T-helper 2 cell treated with Interferon-gamma antibody and Interleukin-4, amounts not matched to agents 5 μg/mL and 100 μg/mL, for 36 hours (primary cell): ENCODE data around the gene RCAN1.

Experiments used
- DNase-seq: peaks from one replicate; pipeline ENCODE4 v3.0.0; 2021; ENCODE audit warnings: low spot score
- H3K27ac Mint-ChIP-seq: one replicate; pipeline ENCODE4 v1.8.0; 2021; ENCODE audit warnings: mild to moderate bottlenecking, mixed read lengths
- H3K27me3 Mint-ChIP-seq: one replicate; pipeline ENCODE4 v1.8.0; 2021; ENCODE audit warnings: low read depth, mixed read lengths
- H3K36me3 Mint-ChIP-seq: one replicate; pipeline ENCODE4 v1.8.0; 2021; ENCODE audit warnings: low read depth, mixed read lengths
- H3K4me1 Mint-ChIP-seq: one replicate; pipeline ENCODE4 v1.8.0; 2021; ENCODE audit warnings: low read depth, mixed read lengths
- H3K4me3 Mint-ChIP-seq: one replicate; pipeline ENCODE4 v1.8.0; 2022; ENCODE audit warnings: mild to moderate bottlenecking, moderate library complexity, mixed read lengths
- H3K9me3 Mint-ChIP-seq: one replicate; pipeline ENCODE4 v1.8.0; 2021; ENCODE audit warnings: mixed read lengths

The RCAN1 gene

DNA sequence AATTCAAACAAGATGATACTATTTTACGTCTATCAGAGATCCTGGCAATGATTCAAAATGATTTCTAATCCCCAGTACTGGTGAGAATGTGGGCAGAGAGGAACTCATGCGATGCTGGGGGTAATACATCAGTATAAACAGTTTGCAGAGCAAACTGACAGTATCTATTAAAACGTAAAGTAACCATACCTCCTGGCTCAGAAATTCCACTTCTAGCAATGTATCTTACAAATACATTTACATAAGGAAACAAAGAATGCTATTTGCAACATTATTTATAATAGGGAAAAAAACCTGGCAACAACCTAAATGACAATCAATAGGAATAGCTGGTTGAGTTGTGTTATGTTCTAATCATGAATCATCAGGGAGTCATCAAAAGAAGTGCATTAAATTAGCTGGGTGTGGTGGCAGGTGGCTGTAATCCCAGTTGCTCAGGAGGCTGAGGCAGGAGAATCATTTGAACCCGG is 15.9 kb downstream of the RCAN1 start:
- no peaks in the 10 kb centered on the region for H3K36me3 Mint-ChIP-seq
- DNase-seq = no peak
- no peaks in the 10 kb centered on the region for H3K9me3 Mint-ChIP-seq
- H3K27me3 Mint-ChIP-seq = no peaks in the 10 kb centered on the region
- no peak overlapping the region for H3K4me3 Mint-ChIP-seq
- no peaks in the 10 kb centered on the region for H3K4me1 Mint-ChIP-seq
- H3K27ac Mint-ChIP-seq = no peak overlapping the region

DNA sequence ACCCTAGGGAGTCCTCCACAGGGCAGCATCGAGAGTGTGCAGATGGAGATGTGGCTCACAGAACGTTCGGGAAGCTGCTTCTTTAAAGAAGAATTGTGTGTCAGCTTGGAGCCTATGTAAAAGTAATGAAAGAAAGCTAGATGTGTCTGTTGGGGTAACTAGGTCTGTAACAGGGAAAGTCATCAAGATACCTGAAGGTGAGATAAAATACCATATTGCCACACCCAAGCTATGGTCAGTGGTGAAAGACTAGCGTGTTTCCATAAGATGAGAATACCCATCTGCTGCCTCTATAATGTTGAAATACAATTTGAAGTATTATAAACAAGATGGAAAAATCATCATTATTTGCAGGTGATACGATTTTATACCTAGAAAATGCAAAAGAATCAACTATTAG is 17.5 kb downstream of the RCAN1 start:
- no peak for DNase-seq
- no peaks in the 10 kb centered on the region for H3K4me1 Mint-ChIP-seq
- no peak overlapping the region for H3K4me3 Mint-ChIP-seq
- H3K9me3 Mint-ChIP-seq = no peaks in the 10 kb centered on the region
- no peaks in the 10 kb centered on the region for H3K27me3 Mint-ChIP-seq
- H3K36me3 Mint-ChIP-seq = no peaks in the 10 kb centered on the region
- no peak overlapping the region for H3K27ac Mint-ChIP-seq

DNA sequence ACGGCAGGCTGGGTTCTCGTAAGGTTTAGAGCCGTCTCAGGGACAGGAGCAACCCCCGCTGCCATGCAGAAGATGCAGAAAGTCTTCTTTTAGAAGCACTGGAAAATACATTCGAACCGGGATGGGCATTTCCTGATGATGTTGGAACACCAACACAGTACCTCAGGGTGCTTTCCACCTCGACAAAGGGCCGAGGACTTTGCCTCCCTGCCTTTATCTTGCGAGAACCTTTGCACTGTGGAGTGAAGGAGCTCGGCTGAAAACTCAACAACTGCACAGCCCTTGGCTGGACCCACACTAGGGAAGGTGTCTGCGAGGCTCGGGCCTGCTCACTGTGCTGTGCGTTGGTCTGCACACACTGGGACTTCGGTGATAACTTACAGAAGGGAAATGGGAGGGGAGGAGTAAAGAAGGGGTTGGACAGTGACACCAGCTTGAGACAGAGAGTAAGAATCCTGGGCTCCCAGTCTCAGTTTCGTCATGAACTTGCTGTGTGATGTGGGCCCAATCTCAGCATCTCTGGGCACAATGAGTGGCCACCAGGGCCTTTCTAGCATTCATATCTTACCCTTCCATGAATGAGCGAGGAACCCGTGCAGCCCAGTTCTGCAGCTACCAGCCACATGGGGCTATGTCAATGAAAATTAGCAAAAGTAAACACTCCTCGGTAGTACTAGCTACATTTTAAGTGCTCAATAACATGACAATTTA is 18.2 kb downstream of the RCAN1 start:
- DNase-seq = no peak
- H3K36me3 Mint-ChIP-seq = no peaks in the 10 kb centered on the region
- no peak overlapping the region for H3K4me3 Mint-ChIP-seq
- H3K9me3 Mint-ChIP-seq = no peaks in the 10 kb centered on the region
- no peaks in the 10 kb centered on the region for H3K27me3 Mint-ChIP-seq
- no peaks in the 10 kb centered on the region for H3K4me1 Mint-ChIP-seq
- no peak overlapping the region for H3K27ac Mint-ChIP-seq

DNA sequence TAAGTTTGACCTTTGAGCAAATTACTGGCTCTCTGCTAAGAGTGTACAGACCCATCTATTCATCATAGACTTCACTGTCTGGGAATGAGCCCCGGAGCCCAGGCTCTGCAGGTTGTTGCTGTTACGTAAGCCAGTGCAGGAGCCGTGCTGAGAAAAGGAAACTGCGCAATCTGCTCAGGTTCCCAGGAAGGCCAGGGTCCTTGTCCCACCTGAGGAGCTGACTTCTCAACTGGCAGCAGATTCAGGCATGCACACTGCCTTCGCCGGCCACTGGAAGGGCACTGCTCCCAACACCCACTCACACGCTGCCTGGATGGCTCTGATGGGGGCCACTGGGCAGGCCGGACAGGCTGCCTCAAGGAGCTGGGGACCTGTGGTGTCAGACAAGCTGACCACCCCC is 19.5 kb downstream of the RCAN1 start:
- Mint-ChIP-seq H3K9me3 (no peaks in the 10 kb centered on the region), H3K36me3 (no peaks in the 10 kb centered on the region), H3K4me3 (no peak overlapping the region), H3K27me3 (no peaks in the 10 kb centered on the region), H3K27ac (no peak overlapping the region), H3K4me1 (no peaks in the 10 kb centered on the region)
- no peak for DNase-seq

DNA sequence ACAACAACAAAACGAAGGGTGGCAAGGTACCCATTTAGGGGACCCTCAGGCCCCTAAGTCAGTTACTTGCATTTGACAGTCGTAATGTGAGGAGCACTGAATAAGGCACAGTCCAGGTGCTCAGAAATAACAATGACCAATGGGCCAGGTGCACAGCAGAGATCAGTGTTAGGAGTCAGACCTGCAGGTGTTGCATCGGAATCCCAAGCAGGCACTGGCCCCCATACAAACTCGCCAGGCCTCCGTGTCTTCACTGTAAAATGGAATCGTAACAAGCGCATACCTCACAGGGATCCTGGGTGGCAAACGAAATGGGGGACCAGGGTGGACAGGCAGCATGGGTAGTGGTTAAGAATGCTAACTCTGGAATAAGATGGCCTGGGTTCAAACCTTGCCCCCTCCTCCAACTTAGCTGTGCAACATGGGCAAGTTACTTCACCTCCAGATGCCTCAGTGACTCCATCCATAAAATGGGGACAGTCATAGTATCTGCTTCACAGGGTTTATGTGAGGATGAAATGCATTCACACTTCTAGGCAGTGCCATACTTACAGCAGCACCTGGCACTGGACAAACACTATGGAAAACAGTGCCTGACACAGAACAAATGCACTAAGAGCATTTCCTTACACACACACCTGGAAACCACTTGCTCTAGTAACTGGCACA is 20.2 kb downstream of the RCAN1 start:
- Mint-ChIP-seq H3K4me1 (peaks cover 3% of the 10 kb centered on the region), H3K27me3 (no peaks in the 10 kb centered on the region), H3K27ac (no peak overlapping the region), H3K4me3 (no peak overlapping the region), H3K36me3 (no peaks in the 10 kb centered on the region), H3K9me3 (no peaks in the 10 kb centered on the region)
- no peak for DNase-seq

DNA sequence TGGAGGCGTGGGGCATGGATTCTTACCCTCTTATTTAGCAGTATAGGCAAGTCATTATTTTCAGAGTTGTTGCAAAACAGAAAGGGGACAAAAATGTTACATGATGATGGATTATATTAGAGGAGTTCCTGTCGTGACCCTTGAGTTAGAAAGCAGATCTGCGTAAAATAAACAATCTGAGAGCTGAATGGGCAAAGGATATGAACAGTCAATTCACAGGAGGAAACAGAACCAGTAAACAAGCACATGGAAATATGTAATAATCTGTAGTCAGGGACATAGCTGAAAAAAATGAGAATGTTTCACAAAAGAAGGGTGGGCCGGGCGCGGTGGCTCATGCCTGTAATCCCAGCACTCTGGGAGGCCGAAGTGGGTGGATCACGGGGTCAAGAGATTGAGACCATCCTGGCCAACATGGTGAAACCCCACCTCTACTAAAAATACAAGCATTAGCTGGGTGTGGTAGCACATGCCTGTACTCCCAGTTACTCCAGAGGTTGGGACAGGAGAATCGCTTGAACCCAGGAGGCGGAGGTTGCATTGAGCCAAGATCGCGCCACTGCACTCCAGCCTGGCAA is 20.9 kb downstream of the RCAN1 start:
- Mint-ChIP-seq H3K9me3 (no peaks in the 10 kb centered on the region), H3K4me1 (peaks cover 3% of the 10 kb centered on the region), H3K27ac (no peak overlapping the region), H3K27me3 (no peaks in the 10 kb centered on the region), H3K36me3 (no peaks in the 10 kb centered on the region), H3K4me3 (no peak overlapping the region)
- no peak for DNase-seq

DNA sequence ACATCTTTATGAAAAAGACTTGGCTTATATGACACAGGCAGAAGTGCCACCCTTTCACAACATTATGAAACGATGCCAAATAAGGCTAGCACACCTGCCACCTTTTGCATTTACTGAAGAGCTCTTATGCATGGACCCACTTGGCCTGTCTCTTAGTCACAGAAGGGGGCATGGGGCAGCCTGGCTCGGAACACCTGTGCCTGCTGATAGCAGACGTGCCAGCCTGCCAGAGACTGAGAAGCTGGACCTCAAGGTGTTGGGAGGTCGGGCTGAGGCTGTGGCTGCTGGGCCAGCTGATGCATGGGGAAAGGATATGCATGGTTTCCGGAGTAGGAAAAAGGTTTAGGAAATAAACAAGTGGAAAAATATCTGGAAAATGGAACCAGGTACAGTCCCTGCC is 21.5 kb downstream of the RCAN1 start:
- no peaks in the 10 kb centered on the region for H3K36me3 Mint-ChIP-seq
- no peaks in the 10 kb centered on the region for H3K9me3 Mint-ChIP-seq
- peaks cover 3% of the 10 kb centered on the region for H3K4me1 Mint-ChIP-seq
- DNase-seq = no peak
- H3K4me3 Mint-ChIP-seq = no peak overlapping the region
- no peaks in the 10 kb centered on the region for H3K27me3 Mint-ChIP-seq
- no peak overlapping the region for H3K27ac Mint-ChIP-seq

DNA sequence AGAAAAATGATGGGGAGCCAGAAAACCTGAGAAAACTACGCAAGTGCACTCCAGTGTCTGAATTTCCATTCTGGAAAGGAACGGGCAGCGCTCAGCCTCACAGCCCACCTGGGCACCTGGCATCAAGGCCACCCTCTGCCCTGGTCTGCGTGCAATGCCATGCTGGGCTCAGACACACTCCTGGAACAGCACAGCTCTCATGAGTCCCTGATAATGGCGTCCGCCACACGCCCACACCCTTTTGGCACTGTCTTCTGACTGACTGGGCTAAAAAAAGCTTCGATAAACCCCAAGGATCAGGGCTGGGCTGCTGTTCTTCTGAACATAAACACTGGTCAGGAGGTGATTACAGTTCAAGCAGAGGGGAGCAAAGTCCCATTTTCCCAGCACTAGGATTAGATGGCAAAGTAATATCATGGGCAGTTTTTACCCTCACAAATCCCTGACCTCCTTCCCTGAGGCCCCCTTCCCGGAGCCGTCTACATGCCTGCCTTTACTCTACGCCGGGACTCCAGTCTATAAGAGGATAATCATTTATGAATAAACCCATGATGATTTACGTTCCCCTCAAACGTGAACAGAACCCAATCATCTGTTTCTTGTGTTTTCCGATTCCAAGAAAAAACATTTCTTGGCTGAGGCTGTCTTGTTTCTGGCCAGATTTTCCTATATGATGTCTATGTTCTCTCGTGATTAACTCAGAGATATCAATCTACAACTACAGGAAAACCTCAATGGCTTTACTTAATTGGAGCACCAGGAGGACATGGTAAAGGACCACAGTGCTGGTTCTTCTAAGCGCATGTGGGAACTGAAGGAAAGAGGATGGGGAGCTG is 22.6 kb downstream of the RCAN1 start:
- Mint-ChIP-seq H3K9me3 (no peaks in the 10 kb centered on the region), H3K4me3 (no peak overlapping the region), H3K27me3 (peaks cover 2% of the 10 kb centered on the region), H3K27ac (no peak overlapping the region), H3K36me3 (no peaks in the 10 kb centered on the region), H3K4me1 (peaks cover 3% of the 10 kb centered on the region)
- DNase-seq = no peak

DNA sequence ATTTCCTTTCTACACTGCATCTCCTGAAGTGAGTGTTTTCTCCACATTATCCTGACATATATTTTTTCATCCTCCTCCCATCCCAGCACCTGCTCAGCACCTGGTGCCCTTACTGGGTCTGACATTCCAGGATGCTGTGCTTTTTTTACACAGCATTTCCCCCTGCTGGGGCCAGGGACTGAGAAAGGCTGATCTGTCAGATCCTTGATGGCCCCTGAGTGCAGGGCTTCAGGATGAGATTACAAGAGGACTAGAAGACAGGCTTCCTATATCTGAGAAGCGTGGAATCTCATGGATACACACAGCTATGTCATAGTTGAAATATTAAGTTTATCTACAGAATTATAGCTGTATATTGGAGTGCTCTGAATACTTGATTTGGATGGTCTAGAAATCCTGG is 24.4 kb downstream of the RCAN1 start:
- Mint-ChIP-seq H3K36me3 (peaks cover 1% of the 10 kb centered on the region), H3K4me1 (peaks cover 3% of the 10 kb centered on the region), H3K27me3 (peaks cover 2% of the 10 kb centered on the region), H3K4me3 (no peak overlapping the region), H3K9me3 (peaks cover 6% of the 10 kb centered on the region), H3K27ac (no peak overlapping the region)
- no peak for DNase-seq

DNA sequence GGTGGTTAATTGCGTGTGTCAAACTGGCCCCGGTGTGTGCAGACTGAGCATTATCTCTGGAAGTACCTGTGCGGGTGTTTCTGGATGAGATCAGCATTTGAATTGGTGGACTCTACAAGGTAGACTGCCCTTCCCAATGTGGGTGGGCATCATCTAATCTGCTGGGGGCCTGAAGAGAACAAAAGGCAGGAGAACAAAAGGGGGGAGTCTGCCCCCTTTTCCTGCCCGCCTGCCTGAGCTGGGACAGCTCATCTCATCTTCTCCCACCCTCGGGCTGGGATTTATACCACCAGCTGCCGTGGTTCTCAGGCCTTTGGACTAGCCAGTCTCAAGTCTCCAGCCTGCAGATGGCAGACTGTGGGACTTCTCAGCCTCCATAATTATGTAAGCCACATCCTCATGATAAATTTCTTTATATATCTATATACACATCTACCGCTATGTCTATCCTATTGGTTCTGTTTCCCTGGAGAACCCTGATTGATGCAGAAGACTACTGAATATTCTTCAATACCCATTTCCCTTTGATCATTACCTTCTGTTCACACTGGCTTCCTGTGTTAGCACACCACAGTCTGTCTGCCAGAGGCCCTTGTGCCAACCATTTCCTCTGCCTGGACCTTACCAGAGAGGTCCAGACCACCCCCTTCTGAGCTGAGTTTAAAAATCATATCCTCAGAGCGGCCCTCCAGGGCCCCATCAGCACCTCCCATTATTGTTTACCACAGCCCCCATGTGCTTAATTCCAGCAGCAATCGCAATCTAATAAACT is 25.2 kb downstream of the RCAN1 start:
- Mint-ChIP-seq H3K27ac (no peak overlapping the region), H3K27me3 (peaks cover 2% of the 10 kb centered on the region), H3K4me3 (no peak overlapping the region), H3K4me1 (peaks cover 3% of the 10 kb centered on the region), H3K9me3 (peaks cover 6% of the 10 kb centered on the region), H3K36me3 (peaks cover 1% of the 10 kb centered on the region)
- no peak for DNase-seq

DNA sequence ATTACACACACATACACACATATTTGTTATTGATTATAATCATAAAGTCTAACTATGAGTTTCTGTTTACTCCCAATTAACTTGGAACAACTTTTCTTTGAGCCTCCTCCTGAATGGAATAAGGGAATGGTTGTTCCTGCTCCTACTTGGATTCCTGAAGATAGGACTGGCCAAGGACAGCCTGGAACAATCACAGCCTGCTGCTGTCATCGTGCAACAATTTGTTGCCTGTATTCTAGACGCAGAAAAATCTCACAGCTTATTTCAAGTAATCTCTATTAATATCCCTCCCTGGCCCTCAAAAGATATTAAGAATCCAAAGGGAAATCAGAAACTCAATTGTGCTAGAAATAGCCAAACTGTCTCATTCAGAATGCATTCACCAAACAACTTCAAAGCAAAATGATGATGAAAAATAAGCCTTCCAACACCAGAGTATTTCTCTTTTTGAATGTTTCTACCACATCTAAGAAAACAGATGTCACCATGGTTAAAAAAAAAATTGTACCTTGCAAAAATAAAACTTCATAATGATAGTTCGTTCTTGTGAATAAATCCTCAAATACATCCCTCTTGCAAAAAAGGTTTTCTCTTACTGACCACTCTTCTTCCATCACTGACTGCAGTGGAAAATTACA is 30.9 kb downstream of the RCAN1 start:
- no peak overlapping the region for H3K4me3 Mint-ChIP-seq
- peaks cover 6% of the 10 kb centered on the region for H3K9me3 Mint-ChIP-seq
- DNase-seq = no peak
- H3K36me3 Mint-ChIP-seq = peaks cover 1% of the 10 kb centered on the region
- peaks cover 8% of the 10 kb centered on the region for H3K4me1 Mint-ChIP-seq
- peaks cover 2% of the 10 kb centered on the region for H3K27me3 Mint-ChIP-seq
- H3K27ac Mint-ChIP-seq = no peak overlapping the region

DNA sequence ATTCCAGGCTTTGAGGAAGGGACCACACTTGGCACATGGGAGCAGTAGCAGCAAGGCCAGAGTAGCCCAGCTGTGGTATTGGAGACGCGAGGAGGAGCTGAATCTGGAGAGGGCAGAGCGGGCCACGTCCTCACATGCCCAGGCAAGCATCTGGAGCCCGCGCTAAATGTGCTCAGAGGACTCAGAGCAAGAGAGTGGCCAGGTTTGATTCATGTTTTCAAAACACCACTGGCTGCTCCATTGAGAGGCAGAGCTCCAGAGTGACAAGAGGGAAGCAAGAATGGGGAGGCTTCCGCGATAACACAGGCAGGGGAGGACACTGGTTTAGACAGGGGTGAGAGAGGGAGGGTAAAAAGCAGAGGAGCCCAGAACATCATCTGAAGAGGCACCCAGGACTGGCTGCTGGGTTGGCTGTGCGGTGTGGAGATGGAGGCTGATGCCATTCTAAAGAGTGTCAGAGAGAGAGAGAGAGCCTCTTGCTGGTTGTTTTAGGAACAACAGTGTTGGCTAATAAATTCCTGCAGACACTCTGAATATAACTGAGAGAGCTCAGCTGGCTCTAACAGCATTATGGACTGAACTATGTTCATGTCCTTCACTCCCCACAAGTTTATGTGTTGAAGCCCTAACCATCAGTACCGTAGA is 32.3 kb downstream of the RCAN1 start:
- DNase-seq = no peak
- no peak overlapping the region for H3K4me3 Mint-ChIP-seq
- peaks cover 8% of the 10 kb centered on the region for H3K4me1 Mint-ChIP-seq
- no peak overlapping the region for H3K27ac Mint-ChIP-seq
- H3K27me3 Mint-ChIP-seq = no peaks in the 10 kb centered on the region
- peaks cover 6% of the 10 kb centered on the region for H3K9me3 Mint-ChIP-seq
- peaks cover 1% of the 10 kb centered on the region for H3K36me3 Mint-ChIP-seq
